Body of pancreas (tissue), 4 donors: ENCODE measurements around the gene RUFY1. TPM values are rescaled to one million over a fixed set of nuclear protein-coding genes. Genes with fewer than 3 reads are reported as not detected.

Experiments
- ATAC-seq: fragments of 150-250 bp; one replicate; pipeline ENCODE4 v1.9.1; 2016
- DNase-seq, 4 donors: peaks; one replicate each; pipeline ENCODE4 v3.0.0-alpha.2; 2019
- H3K27ac ChIP-seq, 4 donors: fragments of 200-600 bp; sonication (generic); 1 replicate in 3 of 4; 2 replicates in 1 of 4; pipeline versions ENCODE4 v1.5.1 to v1.6.1; 2016 to 2019; ENCODE audit warnings: mild to moderate bottlenecking in 1 of 4, mixed read lengths in 1 of 4, moderate library complexity in 1 of 4
- H3K27me3 ChIP-seq, 2 donors: fragments of 200-600 bp; sonication (generic); one replicate each; pipeline ENCODE4 v1.6.0; 2016; ENCODE audit warnings: mild to moderate bottlenecking in 1 of 2
- H3K36me3 ChIP-seq, 2 donors: fragments of 200-600 bp; sonication (generic); replicated peaks in 1 of 2; 2 replicates each; pipeline ENCODE4 v1.5.1; 2016; ENCODE audit warnings: low read depth in 2 of 2; ENCODE audit not compliant: insufficient read depth in 1 of 2
- H3K4me1 ChIP-seq: fragments of 200-600 bp; sonication (generic); one replicate; pipeline ENCODE4 v1.6.0; 2016
- H3K4me3 ChIP-seq, 2 donors: fragments of 200-600 bp; sonication (generic); 1 replicate in 1 of 2; 2 replicates in 1 of 2; pipeline ENCODE4 v1.5.1; 2016 to 2019
- H3K9me3 ChIP-seq, 3 donors: fragments of 200-600 bp; sonication (generic); 1 replicate in 2 of 3; 2 replicates in 1 of 3; pipeline ENCODE4 v1.5.1; 2016
- POLR2A ChIP-seq, 3 donors: fragments of 450-650 bp; IDR thresholded peaks; one replicate each; pipeline ENCODE4 v1.6.1; 2016; ENCODE audit warnings: antibody characterized with exemption in 3 of 3, mild to moderate bottlenecking in 2 of 3
- WGBS, 2 donors: methylation state at CpG; one replicate each; pipeline ENCODE4 v1.1.5; 2017; 5-methylcytosine and 5-hydroxymethylcytosine counted together
- intact Hi-C: fragments of 100-400 bp; cut with DNase I; formaldehyde crosslinking; loops from one replicate; pipeline ENCODE4 v1.15.1; 2023
- total RNA-seq, 2 donors: library from RNA; depleted of rRNA; stranded (reverse); fragments of >200 nt; gene quantifications; one replicate each; pipeline ENCODE4 v1.1.0, GENCODE V29; 2016
- TF ChIP-seq, protein P1 (sequence below), 7 experiments: fragments of 450-650 bp in 4 of 7; fragments of 200-600 bp in 3 of 7; sonication (generic) in 3 of 7; IDR thresholded peaks; one replicate each; pipeline ENCODE4 v1.5.1; 2016 to 2019; ENCODE audit warnings: antibody characterized with exemption in 7 of 7

RUFY1 gene
- total RNA-seq, 2 donors from 2014 or later, result 26.2 to 38.2 TPM

- H3K4me3 ChIP-seq, result no peak overlapping the region
- DNase-seq (no peak), ATAC-seq (no peak)
- intact Hi-C loops, result no loop called here
- no peaks in the 10 kb centered on the region for H3K9me3 ChIP-seq
- peaks cover 39 to 44% of the 10 kb centered on the region in 2 donors for H3K36me3 ChIP-seq
- H3K27me3 ChIP-seq, result no peaks in the 10 kb centered on the region
- H3K4me1 ChIP-seq, result peaks cover 2% of the 10 kb centered on the region
- no peak overlapping the region for H3K27ac ChIP-seq
- TF ChIP-seq POLR2A (IDR thresholded peaks at IDR 0.05), result no peak
- TF ChIP-seq, protein P1, sequence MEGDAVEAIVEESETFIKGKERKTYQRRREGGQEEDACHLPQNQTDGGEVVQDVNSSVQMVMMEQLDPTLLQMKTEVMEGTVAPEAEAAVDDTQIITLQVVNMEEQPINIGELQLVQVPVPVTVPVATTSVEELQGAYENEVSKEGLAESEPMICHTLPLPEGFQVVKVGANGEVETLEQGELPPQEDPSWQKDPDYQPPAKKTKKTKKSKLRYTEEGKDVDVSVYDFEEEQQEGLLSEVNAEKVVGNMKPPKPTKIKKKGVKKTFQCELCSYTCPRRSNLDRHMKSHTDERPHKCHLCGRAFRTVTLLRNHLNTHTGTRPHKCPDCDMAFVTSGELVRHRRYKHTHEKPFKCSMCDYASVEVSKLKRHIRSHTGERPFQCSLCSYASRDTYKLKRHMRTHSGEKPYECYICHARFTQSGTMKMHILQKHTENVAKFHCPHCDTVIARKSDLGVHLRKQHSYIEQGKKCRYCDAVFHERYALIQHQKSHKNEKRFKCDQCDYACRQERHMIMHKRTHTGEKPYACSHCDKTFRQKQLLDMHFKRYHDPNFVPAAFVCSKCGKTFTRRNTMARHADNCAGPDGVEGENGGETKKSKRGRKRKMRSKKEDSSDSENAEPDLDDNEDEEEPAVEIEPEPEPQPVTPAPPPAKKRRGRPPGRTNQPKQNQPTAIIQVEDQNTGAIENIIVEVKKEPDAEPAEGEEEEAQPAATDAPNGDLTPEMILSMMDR (IDR thresholded peaks at IDR 0.05), result no peak
Measured at GRCh38 chr5:179610903-179611265, 60.5 kb downstream of the RUFY1 start.

DNA sequence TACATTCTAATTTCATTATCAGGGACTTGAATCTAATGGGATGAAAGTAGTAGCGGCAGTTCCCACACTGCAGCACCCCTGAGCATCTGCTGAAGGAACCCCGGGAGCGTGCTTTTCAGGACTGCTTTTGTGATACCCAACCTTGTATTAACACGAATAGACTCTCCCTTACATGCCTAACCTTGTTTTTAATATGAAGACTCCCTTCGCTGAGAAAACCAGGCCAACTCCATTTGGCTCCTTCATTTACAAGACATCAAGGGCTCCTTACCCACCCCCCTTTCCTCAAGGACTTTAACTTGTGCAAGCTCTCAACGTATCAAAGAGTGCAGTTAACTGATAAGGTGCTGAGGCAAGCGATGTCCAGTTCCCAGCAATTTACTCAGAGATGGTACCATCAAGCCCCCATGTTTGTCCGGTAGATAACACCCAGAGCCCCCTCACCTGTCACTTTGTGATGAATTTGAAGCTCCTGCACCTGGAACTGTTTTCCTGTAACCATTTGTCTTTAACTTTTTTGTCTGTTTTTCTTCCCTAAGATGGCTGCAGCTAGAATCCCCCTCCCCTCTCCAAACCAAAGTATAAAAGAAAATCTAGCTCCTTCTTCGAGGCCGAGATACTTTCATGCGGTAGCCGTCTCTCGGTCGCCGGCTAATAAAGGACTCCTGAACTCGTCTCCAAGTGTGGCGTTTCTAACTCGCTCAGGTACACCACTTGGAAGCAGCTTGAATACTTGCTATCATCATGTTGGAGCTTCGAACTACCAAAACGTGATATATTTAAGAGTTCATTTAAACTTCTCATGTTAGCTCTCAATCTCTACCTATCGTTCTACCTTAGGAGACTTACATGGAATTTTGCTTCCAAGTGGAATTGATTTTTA is 62.5 kb downstream of the RUFY1 start:
- peak overlapping the region in 2 of 4 donors; percentile 1 to 9 for H3K27ac ChIP-seq

GRCh38 chr5:179613460-179614071 is 63.2 kb downstream of the RUFY1 start:
- intact Hi-C loops, result no loop called here
- WGBS, 2 donors, result 76% methylated on average over 7 to 8 of the region's 8 CpGs
- TF ChIP-seq POLR2A (IDR thresholded peaks at IDR 0.05), result peak in 1 of 3 donors; percentile 14
- TF ChIP-seq, protein P1 (IDR thresholded peaks at IDR 0.05), result no peak
- Histone ChIP-seq H3K36me3 (peaks cover 51 to 59% of the 10 kb centered on the region in 2 donors), H3K27ac (peak overlapping the region in 2 of 4 donors; percentile 1 to 9), H3K4me1 (peaks cover 21% of the 10 kb centered on the region), H3K9me3 (no peaks in the 10 kb centered on the region), H3K4me3 (no peak overlapping the region), H3K27me3 (no peaks in the 10 kb centered on the region)
- DNase-seq (no peak), ATAC-seq (no peak)

More for the DNA sequence above, 62.5 kb downstream of the RUFY1 start:
- Histone ChIP-seq H3K4me1 (peaks cover 13% of the 10 kb centered on the region), H3K4me3 (no peak overlapping the region), H3K36me3 (peaks cover 49 to 56% of the 10 kb centered on the region in 2 donors), H3K27me3 (no peaks in the 10 kb centered on the region), H3K9me3 (no peaks in the 10 kb centered on the region)
- DNase-seq, result no peak
- intact Hi-C loops, result no loop called here
- no peak for ATAC-seq
- WGBS, 2 donors, result 80 to 82% methylated on average over 21 of the region's 21 CpGs
- TF ChIP-seq, protein P1 (IDR thresholded peaks at IDR 0.05), result no peak
- TF ChIP-seq POLR2A (IDR thresholded peaks at IDR 0.05), result no peak

DNA sequence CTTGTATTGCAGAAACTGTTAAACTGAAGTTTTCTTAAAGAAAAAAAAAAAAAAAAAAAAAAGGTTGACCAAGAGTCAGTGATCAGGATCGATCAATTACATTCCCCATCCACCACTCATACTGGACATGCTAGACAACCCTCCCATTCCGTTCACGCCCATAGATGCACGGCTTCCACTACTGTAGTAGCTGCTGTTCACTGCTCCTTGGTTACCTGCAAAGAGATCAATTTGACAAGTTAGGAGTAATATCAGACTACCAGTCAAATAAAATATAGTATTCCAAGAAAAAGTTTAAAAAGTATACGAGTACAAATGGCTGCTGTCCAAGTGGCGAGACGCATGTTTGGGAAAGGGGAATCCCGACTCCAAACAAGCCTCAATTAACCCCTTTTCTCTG is 64.4 kb downstream of the RUFY1 start:
- no peaks in the 10 kb centered on the region for H3K9me3 ChIP-seq
- intact Hi-C loops, result no loop called here
- TF ChIP-seq, protein P1 (IDR thresholded peaks at IDR 0.05), result no peak
- TF ChIP-seq POLR2A (IDR thresholded peaks at IDR 0.05), result no peak
- ATAC-seq, result no peak
- H3K27me3 ChIP-seq, result no peaks in the 10 kb centered on the region
- WGBS, 2 donors, result 43% methylated on average over 8 of the region's 8 CpGs
- no peak overlapping the region for H3K4me3 ChIP-seq
- H3K36me3 ChIP-seq, result peaks cover 52 to 53% of the 10 kb centered on the region in 2 donors
- peak overlapping the region in 1 of 4 donors; percentile 4 for H3K27ac ChIP-seq
- DNase-seq, result no peak
- peaks cover 33% of the 10 kb centered on the region for H3K4me1 ChIP-seq
